ENCODE measurements around the gene BEGAIN. TPM values are rescaled to one million over a fixed set of nuclear protein-coding genes. Genes with fewer than 3 reads are reported as not detected.

Gene BEGAIN
- total and polyA plus RNA-seq, 9 donors: 2.0 to 7.9 (median 4.5) TPM

DNA sequence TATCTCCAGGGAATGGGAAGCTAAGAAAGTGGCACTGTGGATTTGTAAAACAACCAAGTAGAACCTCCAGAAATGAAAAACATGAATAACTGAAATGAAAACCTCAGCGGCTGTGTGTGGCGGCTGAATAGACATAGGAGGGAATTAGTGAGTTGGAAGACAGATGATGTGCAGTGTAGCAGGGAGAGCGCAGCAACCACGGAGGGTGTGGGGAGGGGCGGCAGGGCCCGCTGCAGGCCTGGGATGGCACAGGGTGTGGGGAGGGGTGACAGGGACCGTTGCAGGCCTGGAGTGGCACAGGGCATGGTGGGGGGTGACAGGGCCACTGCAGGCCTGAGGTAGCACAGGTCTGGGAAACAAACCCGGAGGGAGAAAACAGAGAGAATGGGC, 51.1 kb downstream of the BEGAIN start:
- no peak overlapping the region for H3K27ac ChIP-seq (ENCODE audit: low read length)
- no peaks in the 10 kb centered on the region for H3K36me3 ChIP-seq (ENCODE audit: control insufficient read depth, insufficient read depth, low read length)
- no peak for DNase-seq
- H3K4me3 ChIP-seq (ENCODE audit: low read length): no peak overlapping the region
- 75% methylated on average over 7 of the region's 8 CpGs for WGBS (ENCODE audit: insufficient coverage)
- no peaks in the 10 kb centered on the region for H3K9me3 ChIP-seq (replicated peaks; ENCODE audit: control insufficient read depth, low read depth, low read length)
- H3K27me3 ChIP-seq (ENCODE audit: control insufficient read depth, insufficient read depth, low read length): no peaks in the 10 kb centered on the region
- H3K4me1 ChIP-seq (ENCODE audit: control insufficient read depth, insufficient read depth, low read length): peaks cover 18% of the 10 kb centered on the region

DNA sequence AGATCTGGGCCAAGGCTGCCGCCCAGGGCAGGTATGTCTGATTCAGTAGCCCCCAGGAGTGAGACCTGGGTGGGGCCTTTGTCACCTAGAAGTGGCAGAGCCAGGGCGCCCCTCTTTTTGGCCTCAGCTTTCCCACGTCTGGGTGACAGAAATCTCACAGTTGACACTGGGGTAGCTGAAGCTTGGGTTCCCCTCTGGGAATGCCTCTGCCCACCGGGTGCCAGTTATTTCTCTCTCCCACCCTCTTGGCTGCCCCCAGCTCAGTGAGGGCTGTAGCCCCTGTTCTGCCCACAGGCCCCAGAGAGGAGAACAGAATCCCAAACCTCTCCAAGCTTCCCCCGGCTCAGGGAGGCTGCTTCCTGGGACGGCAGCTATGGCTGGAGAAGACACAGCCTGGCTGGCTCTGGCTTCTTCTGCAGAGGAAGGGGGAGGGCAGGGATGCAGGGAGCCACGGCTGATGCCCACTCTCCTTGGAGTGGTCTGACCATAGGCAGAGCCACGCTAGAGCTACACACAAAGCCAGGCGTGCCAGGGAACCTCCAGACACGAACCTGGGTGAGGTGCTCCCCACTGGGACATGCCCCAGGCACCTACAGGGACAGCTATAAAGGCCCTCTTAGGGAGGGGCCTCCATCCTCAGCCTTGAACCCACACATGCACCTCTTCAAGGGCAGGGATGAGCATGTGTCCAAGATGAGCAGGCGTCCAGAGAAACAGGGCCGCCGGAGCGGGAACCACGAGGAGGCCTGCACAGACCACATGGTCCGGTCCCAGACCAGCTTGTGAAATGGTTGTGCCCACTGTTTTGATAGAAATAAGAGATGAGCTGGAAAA, 51.7 kb downstream of the BEGAIN start:
- Histone ChIP-seq H3K27ac (ENCODE audit: low read length) (no peak overlapping the region), H3K36me3 (ENCODE audit: control insufficient read depth, insufficient read depth, low read length) (no peaks in the 10 kb centered on the region), H3K4me3 (ENCODE audit: low read length) (no peak overlapping the region), H3K27me3 (ENCODE audit: control insufficient read depth, insufficient read depth, low read length) (no peaks in the 10 kb centered on the region), H3K4me1 (ENCODE audit: control insufficient read depth, insufficient read depth, low read length) (peaks cover 15% of the 10 kb centered on the region), H3K9me3 (replicated peaks; ENCODE audit: control insufficient read depth, low read depth, low read length) (no peaks in the 10 kb centered on the region)
- 77% methylated on average over 15 of the region's 16 CpGs for WGBS (ENCODE audit: insufficient coverage)
- no peak for DNase-seq

- Histone ChIP-seq H3K27me3 (ENCODE audit: control insufficient read depth, insufficient read depth, low read length) (no peaks in the 10 kb centered on the region), H3K9me3 (replicated peaks; ENCODE audit: control insufficient read depth, low read depth, low read length) (no peaks in the 10 kb centered on the region), H3K4me1 (ENCODE audit: control insufficient read depth, insufficient read depth, low read length) (peaks cover 15% of the 10 kb centered on the region), H3K36me3 (ENCODE audit: control insufficient read depth, insufficient read depth, low read length) (peaks cover 8% of the 10 kb centered on the region), H3K4me3 (ENCODE audit: low read length) (no peak overlapping the region), H3K27ac (ENCODE audit: low read length) (no peak overlapping the region)
- DNase-seq: no peak
- 64% methylated on average over 11 of the region's 13 CpGs for WGBS (ENCODE audit: insufficient coverage)
Measured at GRCh38 chr14:100534528-100535286, 52.5 kb downstream of the BEGAIN start.

DNA sequence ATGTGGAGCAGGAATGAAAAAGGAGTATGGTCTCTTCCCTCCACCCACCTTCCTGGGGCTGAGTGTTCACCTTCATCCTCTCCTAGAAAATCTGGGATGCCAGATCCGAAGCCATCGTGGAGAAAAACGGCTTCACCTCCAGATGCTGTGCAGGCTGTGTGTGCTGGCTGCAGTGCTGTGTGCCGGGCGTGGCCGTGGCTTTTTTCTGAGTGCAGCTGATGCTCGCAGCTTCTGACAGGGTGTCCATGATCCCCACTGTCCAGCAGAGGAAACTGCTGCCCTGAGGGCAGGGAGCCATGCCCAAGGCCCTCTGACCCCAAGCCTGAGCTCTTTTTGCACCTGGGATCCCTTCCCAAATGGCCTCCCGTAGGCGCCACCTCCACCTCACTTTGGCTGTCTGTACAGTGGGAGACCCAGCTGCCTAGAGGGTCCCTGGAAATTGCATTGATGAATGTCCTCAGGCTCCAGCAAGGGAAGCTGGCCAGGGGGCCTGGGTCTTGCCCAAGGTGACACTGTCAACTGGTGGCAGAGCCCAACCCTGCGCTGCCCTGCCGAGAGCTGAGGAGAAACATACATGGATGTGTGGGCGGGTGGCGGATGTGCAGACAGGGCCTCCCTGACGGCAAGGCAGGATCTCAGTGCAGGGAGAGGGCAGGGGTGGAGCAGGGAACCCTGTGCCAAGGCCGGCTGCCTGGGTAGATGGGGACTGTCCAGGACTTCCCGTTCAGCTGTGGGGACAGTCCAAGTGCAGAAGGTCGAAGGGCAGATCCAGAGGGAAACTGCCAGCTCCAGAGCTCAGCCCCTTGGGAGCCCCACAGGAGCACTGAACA, 53.3 kb downstream of the BEGAIN start:
- Histone ChIP-seq H3K36me3 (ENCODE audit: control insufficient read depth, insufficient read depth, low read length) (peaks cover 8% of the 10 kb centered on the region), H3K27me3 (ENCODE audit: control insufficient read depth, insufficient read depth, low read length) (no peaks in the 10 kb centered on the region), H3K27ac (ENCODE audit: low read length) (no peak overlapping the region), H3K9me3 (replicated peaks; ENCODE audit: control insufficient read depth, low read depth, low read length) (no peaks in the 10 kb centered on the region), H3K4me3 (ENCODE audit: low read length) (no peak overlapping the region), H3K4me1 (ENCODE audit: control insufficient read depth, insufficient read depth, low read length) (peaks cover 15% of the 10 kb centered on the region)
- 56% methylated on average over 16 of the region's 17 CpGs for WGBS (ENCODE audit: insufficient coverage)
- peak; percentile 17 for DNase-seq

- WGBS (ENCODE audit: insufficient coverage): 66% methylated on average over 5 of the region's 11 CpGs
Measured at GRCh38 chr14:100532906-100533655, 54.1 kb downstream of the BEGAIN start.

DNA sequence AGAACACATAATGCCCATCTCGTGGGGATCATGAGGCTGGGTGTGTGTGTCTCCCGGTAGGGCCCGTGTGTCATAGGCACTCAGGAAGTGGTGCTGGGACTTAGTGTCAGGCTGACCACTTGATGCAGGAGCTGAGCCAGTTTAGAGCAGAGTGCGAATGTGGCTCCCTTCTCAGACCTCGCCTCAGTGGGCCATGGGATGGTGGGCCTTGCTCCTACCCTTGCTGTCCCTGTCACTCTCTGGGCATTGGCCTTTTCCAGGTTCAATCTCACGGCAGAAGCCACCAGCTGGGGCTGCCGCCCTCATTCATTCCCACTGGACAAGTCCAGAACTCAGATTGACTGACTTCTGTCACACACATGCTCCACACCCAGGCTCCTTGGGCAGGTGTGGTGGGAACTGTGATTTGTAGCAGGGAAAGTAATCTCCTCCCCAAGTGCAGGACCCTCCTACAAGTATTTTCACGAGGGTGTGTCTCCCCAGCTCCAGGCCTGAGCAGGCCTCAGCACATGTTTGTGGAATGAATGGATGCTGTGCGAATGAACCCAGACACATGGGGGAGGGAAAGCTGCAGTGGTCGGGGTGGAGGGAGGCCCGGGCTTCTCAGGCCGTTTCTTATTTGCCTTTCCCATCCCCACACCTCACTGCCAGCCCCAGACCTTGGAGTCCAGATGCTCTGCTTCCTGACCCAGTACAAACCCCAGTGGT, 54.9 kb downstream of the BEGAIN start:
- Histone ChIP-seq H3K27ac (ENCODE audit: low read length) (no peak overlapping the region), H3K27me3 (ENCODE audit: control insufficient read depth, insufficient read depth, low read length) (no peaks in the 10 kb centered on the region), H3K9me3 (replicated peaks; ENCODE audit: control insufficient read depth, low read depth, low read length) (no peaks in the 10 kb centered on the region), H3K4me1 (ENCODE audit: control insufficient read depth, insufficient read depth, low read length) (peaks cover 15% of the 10 kb centered on the region), H3K36me3 (ENCODE audit: control insufficient read depth, insufficient read depth, low read length) (peaks cover 8% of the 10 kb centered on the region), H3K4me3 (ENCODE audit: low read length) (no peak overlapping the region)
- peak; percentile 3 for DNase-seq
- 83% methylated on average over 5 of the region's 12 CpGs for WGBS (ENCODE audit: insufficient coverage)

More at GRCh38 chr14:100532906-100533655, 54.1 kb downstream of the BEGAIN start:
- H3K9me3 ChIP-seq (replicated peaks; ENCODE audit: control insufficient read depth, low read depth, low read length): no peaks in the 10 kb centered on the region
- peak; percentile 40 for DNase-seq
- no peaks in the 10 kb centered on the region for H3K27me3 ChIP-seq (ENCODE audit: control insufficient read depth, insufficient read depth, low read length)
- no peak overlapping the region for H3K4me3 ChIP-seq (ENCODE audit: low read length)
- no peak overlapping the region for H3K27ac ChIP-seq (ENCODE audit: low read length)
- H3K4me1 ChIP-seq (ENCODE audit: control insufficient read depth, insufficient read depth, low read length): peaks cover 15% of the 10 kb centered on the region
- peaks cover 8% of the 10 kb centered on the region for H3K36me3 ChIP-seq (ENCODE audit: control insufficient read depth, insufficient read depth, low read length)

GRCh38 chr14:100531152-100532121, 55.8 kb downstream of the BEGAIN start:
- WGBS (ENCODE audit: insufficient coverage): 82% methylated on average over 9 of the region's 16 CpGs
- H3K9me3 ChIP-seq (replicated peaks; ENCODE audit: control insufficient read depth, low read depth, low read length): no peaks in the 10 kb centered on the region
- H3K27me3 ChIP-seq (ENCODE audit: control insufficient read depth, insufficient read depth, low read length): no peaks in the 10 kb centered on the region

DNA sequence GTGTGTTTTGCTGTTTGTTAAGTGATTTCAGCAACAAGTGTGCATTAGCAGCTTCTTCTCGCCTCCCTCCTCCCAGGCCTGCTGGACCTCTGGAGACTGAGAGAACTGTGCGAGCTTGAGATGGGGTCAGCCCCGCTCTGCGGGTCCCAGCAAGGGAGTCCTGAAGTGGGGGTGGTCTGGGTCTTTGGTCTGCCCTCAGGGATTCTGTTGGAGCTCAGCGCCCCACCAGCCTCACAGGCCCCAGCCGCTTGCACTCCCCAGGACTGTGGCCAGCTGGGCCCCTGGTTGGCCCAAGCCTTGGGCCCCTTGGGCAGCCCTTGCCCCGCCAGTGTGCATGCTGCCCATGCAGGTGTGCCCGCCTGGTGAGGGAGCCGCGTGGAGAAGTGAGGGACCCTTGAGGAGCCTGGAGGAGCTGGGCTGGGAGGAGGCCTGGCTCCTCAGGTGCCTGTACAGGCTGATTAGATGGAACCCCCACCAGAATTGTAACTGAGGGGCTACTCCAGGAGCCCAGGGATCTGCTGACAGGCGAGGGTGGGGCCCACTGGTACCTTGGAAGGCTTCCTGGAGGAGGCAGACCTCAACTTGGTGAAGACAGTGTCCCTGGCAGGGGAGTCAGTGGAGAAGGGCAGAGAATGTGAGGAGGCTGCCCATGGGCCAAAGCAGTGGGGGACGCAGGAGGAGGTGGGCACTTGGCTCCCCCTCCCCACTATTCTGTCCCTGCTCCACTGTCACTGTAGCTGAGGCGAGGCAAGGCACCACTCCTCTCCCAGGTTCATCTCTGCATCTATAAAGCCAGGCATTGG, 56.7 kb downstream of the BEGAIN start:
- Histone ChIP-seq H3K9me3 (replicated peaks; ENCODE audit: control insufficient read depth, low read depth, low read length) (no peaks in the 10 kb centered on the region), H3K27ac (ENCODE audit: low read length) (no peak overlapping the region), H3K4me1 (ENCODE audit: control insufficient read depth, insufficient read depth, low read length) (peaks cover 15% of the 10 kb centered on the region), H3K36me3 (ENCODE audit: control insufficient read depth, insufficient read depth, low read length) (peaks cover 16% of the 10 kb centered on the region), H3K27me3 (ENCODE audit: control insufficient read depth, insufficient read depth, low read length) (no peaks in the 10 kb centered on the region), H3K4me3 (ENCODE audit: low read length) (no peak overlapping the region)
- DNase-seq: no peak
- WGBS (ENCODE audit: insufficient coverage): 88% methylated on average over 5 of the region's 13 CpGs

More at GRCh38 chr14:100531152-100532121, 55.8 kb downstream of the BEGAIN start:
- Histone ChIP-seq H3K27ac (ENCODE audit: low read length) (no peak overlapping the region), H3K36me3 (ENCODE audit: control insufficient read depth, insufficient read depth, low read length) (peaks cover 15% of the 10 kb centered on the region), H3K4me1 (ENCODE audit: control insufficient read depth, insufficient read depth, low read length) (peaks cover 15% of the 10 kb centered on the region), H3K4me3 (ENCODE audit: low read length) (no peak overlapping the region)
- DNase-seq: peak; percentile 1
